Gastrocnemius medialis (tissue), 4 donors: ENCODE measurements around the gene USP36. TPM values are rescaled to one million over a fixed set of nuclear protein-coding genes. Genes with fewer than 3 reads are reported as not detected.

ENCODE experiments used
- ATAC-seq, 2 donors: fragments of 150-250 bp; one replicate each; pipeline ENCODE4 v1.9.1; 2016
- DNase-seq, 2 donors: peaks; one replicate each; pipeline ENCODE4 v3.0.0-alpha.2; 2019
- H3K27ac ChIP-seq, 4 donors: fragments of 200-600 bp; sonication (generic); 1 replicate in 1 of 4; 2 replicates in 3 of 4; pipeline ENCODE4 v1.5.1; 2016 to 2018; ENCODE audit warnings: mild to moderate bottlenecking in 2 of 4, moderate library complexity in 1 of 4
- H3K27me3 ChIP-seq, 3 donors: fragments of 200-600 bp; sonication (generic) in 2 of 3; 1 replicate in 1 of 3; 2 replicates in 2 of 3; pipeline versions ENCODE4 v1.5.1 to v1.6.0; 2016 to 2019; ENCODE audit warnings: mild to moderate bottlenecking in 1 of 3, moderate library complexity in 1 of 3
- H3K36me3 ChIP-seq, 2 donors: fragments of 200-600 bp; sonication (generic) in 1 of 2; one replicate each; pipeline ENCODE4 v1.5.1; 2017 to 2018
- H3K4me1 ChIP-seq, 2 donors: fragments of 200-600 bp; sonication (generic) in 1 of 2; one replicate each; pipeline ENCODE4 v1.5.1; 2016 to 2017; ENCODE audit warnings: mild to moderate bottlenecking in 2 of 2
- H3K4me3 ChIP-seq, 4 donors: fragments of 200-600 bp; sonication (generic) in 3 of 4; 1 replicate in 1 of 4; 2 replicates in 3 of 4; pipeline ENCODE4 v1.5.1; 2016 to 2019; ENCODE audit warnings: mild to moderate bottlenecking in 2 of 4
- H3K9me3 ChIP-seq, 3 donors: fragments of 200-600 bp; sonication (generic) in 2 of 3; 1 replicate in 1 of 3; 2 replicates in 2 of 3; pipeline ENCODE4 v1.5.1; 2016 to 2019
- CTCF ChIP-seq, 5 experiments: fragments of 450-650 bp in 3 of 5; fragments of 200-600 bp in 2 of 5; sonication (generic) in 2 of 5; IDR thresholded peaks in 4 of 5; conservative IDR thresholded peaks in 1 of 5; 1 replicate in 4 of 5; 2 replicates in 1 of 5; pipeline ENCODE4 v1.5.1; 2016 to 2019; ENCODE audit warnings: antibody characterized with exemption in 5 of 5, mild to moderate bottlenecking in 3 of 5, moderate library complexity in 3 of 5
- POLR2A ChIP-seq, 2 donors: fragments of 450-650 bp; IDR thresholded peaks; one replicate each; pipeline ENCODE4 v1.6.1; 2017; ENCODE audit warnings: antibody characterized with exemption in 2 of 2, mild to moderate bottlenecking in 2 of 2, moderate library complexity in 2 of 2
- in situ Hi-C, 4 donors: fragments of 200-750 bp; cut with MboI; loops; one replicate each; pipeline versions ENCODE4 v1.15.0 to v1.8.0; 2017; ENCODE audit warnings: low sequenced_read_pairs in 4 of 4
- intact Hi-C: fragments of 100-400 bp; cut with DNase I; formaldehyde crosslinking; loops from one replicate; pipeline ENCODE4 v1.15.1; 2023; ENCODE audit warnings: low total_unique reads
- total RNA-seq, 4 donors: library from RNA; depleted of rRNA; stranded (reverse); fragments of >200 nt; gene quantifications; one replicate each; pipeline versions ENCODE4 v1.1.0 to v1.2.3, GENCODE V29; 2016

The USP36 gene
- total RNA-seq, 4 donors from 2014 or later, result 15.2 to 21.1 (median 20.0) TPM

GRCh38 chr17:78766225-78766624 is 74.4 kb downstream of the USP36 start:
- intact Hi-C loops (no loop called here), in situ Hi-C loops (no loop called here)
- H3K27ac ChIP-seq, result peak overlapping the region; percentile 23 to 81 (median 68)
- no peaks in the 10 kb centered on the region for H3K27me3 ChIP-seq
- H3K4me1 ChIP-seq, result peaks cover 65 to 73% of the 10 kb centered on the region in 2 donors
- H3K4me3 ChIP-seq, result no peak overlapping the region
- no peaks in the 10 kb centered on the region for H3K36me3 ChIP-seq
- TF ChIP-seq CTCF (IDR thresholded peaks at IDR 0.05 in 4 of 5, conservative IDR thresholded peaks at IDR 0.05 in 1 of 5), result no peak
- TF ChIP-seq POLR2A (IDR thresholded peaks at IDR 0.05), result no peak
- H3K9me3 ChIP-seq, result no peaks in the 10 kb centered on the region
- DNase-seq, result no peak
- ATAC-seq, result no peak

GRCh38 chr17:78765821-78766220 is 74.8 kb downstream of the USP36 start:
- ATAC-seq, result no peak
- Histone ChIP-seq H3K4me1 (peaks cover 65 to 73% of the 10 kb centered on the region in 2 donors), H3K27me3 (no peaks in the 10 kb centered on the region), H3K9me3 (no peaks in the 10 kb centered on the region), H3K4me3 (no peak overlapping the region), H3K36me3 (no peaks in the 10 kb centered on the region), H3K27ac (peak overlapping the region in 3 of 4 donors; percentile 28 to 81 (median 72))
- DNase-seq, result no peak
- intact Hi-C loops, result no loop called here
- in situ Hi-C loops, result no loop called here
- TF ChIP-seq POLR2A (IDR thresholded peaks at IDR 0.05), result no peak

- Histone ChIP-seq H3K4me1 (peaks cover 65 to 78% of the 10 kb centered on the region in 2 donors), H3K9me3 (no peaks in the 10 kb centered on the region), H3K27ac (no peak overlapping the region), H3K27me3 (no peaks in the 10 kb centered on the region), H3K36me3 (no peaks in the 10 kb centered on the region), H3K4me3 (no peak overlapping the region)
- intact Hi-C loops, result no loop called here
- TF ChIP-seq POLR2A (IDR thresholded peaks at IDR 0.05) (no peak), CTCF (IDR thresholded peaks at IDR 0.05 in 4 of 5, conservative IDR thresholded peaks at IDR 0.05 in 1 of 5) (no peak)
- ATAC-seq (no peak), DNase-seq (no peak)
- in situ Hi-C loops, result no loop called here
Observed at GRCh38 chr17:78764871-78765270, 75.7 kb downstream of the USP36 start.

GRCh38 chr17:78763561-78763960 is 77.1 kb downstream of the USP36 start:
- Histone ChIP-seq H3K27me3 (no peaks in the 10 kb centered on the region), H3K27ac (no peak overlapping the region), H3K36me3 (no peaks in the 10 kb centered on the region), H3K4me1 (peaks cover 57 to 78% of the 10 kb centered on the region in 2 donors), H3K9me3 (no peaks in the 10 kb centered on the region), H3K4me3 (no peak overlapping the region)
- TF ChIP-seq POLR2A (IDR thresholded peaks at IDR 0.05), result no peak
- TF ChIP-seq CTCF (IDR thresholded peaks at IDR 0.05 in 4 of 5, conservative IDR thresholded peaks at IDR 0.05 in 1 of 5), result no peak
- in situ Hi-C loops, result no loop called here
- intact Hi-C loops, result no loop called here
- ATAC-seq (no peak), DNase-seq (no peak)

- Histone ChIP-seq H3K27ac (peak overlapping the region; percentile 10 to 59 (median 32)), H3K27me3 (no peaks in the 10 kb centered on the region), H3K9me3 (no peaks in the 10 kb centered on the region), H3K4me1 (peaks cover 43 to 65% of the 10 kb centered on the region in 2 donors), H3K4me3 (no peak overlapping the region), H3K36me3 (no peaks in the 10 kb centered on the region)
- ATAC-seq (no peak), DNase-seq (no peak)
- no peak for TF ChIP-seq CTCF (IDR thresholded peaks at IDR 0.05 in 4 of 5, conservative IDR thresholded peaks at IDR 0.05 in 1 of 5)
- TF ChIP-seq POLR2A (IDR thresholded peaks at IDR 0.05), result no peak
- in situ Hi-C loops, result no loop called here
- intact Hi-C loops, result no loop called here
Observed at GRCh38 chr17:78761789-78762406, 78.7 kb downstream of the USP36 start.
